HG03469 (cell line): ENCODE measurements around the gene FAM117B.
"Not testable (repeated sequence)": the region's sequence is repeated elsewhere in the genome, so short reads cannot be mapped to it uniquely, and the experiment has no call there.

Experiments used
- ATAC-seq: cut with Tn5 transposase; IDR thresholded peaks from one replicate; pipeline ENCODE4 v1.9.1; 2021; ENCODE audit warnings: mild to moderate bottlenecking, moderate library complexity, moderate number of reproducible peaks; ENCODE audit not compliant: unreplicated experiment

The FAM117B gene

DNA sequence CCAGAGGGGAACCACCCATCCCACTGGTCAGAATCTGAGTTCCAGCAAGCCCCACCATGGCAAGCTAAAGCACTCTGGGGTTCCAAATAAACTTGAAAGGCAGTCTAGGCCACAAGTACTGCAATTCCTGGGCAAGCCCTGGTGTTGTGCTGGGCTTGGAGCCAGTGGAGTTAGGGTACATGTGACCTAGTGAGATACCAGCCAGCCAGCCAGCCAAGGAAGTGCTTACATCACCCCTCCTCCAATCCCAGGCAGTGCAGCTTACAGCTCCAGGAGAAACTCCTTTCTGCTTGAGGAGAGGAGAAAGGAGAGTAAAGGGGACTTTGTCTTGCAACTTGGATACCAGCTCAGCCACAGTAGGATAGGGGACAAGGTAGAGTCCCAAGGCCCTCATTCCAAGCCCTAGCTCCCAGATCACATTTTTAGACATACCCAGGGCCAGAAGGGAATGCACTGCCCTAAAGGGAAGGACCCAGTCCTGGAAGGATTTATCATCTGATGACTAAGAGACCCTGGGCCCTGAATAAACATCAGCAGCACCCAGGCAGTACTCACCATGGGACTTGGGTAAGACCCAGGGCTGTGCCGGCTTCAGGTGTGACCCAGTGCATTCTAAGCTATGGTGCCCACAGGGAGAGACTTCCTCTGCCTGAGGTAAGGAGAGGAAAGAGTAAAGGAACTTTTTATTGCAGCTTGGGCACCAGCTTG, 172.8 kb downstream of the FAM117B start:
- ATAC-seq = not testable (repeated sequence)

DNA sequence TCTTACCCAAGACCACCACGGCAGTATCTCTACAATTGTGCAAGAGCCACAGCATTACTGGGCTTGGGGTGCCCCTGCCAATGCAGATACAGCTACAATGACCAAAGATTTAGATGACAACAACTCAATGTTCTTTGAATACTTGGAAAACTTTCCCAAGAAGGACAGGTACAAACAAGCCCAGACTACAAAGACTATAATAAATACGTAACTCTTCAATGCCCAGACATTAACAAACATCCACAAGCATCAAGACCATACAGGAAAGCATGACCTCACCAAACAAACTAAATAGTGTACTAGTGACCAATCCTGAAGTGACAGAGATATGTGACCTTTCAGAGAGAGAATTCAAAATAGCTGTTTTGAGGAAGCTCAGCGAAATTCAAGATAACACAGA, 174.0 kb downstream of the FAM117B start:
- ATAC-seq = no peak

DNA sequence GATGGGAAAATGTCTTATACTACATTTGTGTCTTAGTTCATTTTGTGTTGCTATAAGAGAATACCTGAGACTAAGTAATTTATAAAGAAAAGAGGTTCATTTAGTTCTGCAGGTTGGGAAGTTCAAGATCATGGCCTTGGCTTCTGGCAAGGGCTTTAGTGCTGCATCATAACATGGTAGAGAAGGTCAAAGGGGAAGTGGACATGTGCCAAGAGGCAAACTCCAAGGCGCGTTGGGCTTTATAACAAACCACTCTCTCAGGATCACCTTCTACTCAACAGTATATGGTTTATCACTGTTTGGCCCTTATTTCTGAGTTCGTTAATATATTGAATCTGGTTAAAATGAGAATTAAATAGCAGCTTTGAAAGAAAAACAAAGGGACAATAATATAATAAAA, 178.6 kb downstream of the FAM117B start:
- no peak for ATAC-seq

DNA sequence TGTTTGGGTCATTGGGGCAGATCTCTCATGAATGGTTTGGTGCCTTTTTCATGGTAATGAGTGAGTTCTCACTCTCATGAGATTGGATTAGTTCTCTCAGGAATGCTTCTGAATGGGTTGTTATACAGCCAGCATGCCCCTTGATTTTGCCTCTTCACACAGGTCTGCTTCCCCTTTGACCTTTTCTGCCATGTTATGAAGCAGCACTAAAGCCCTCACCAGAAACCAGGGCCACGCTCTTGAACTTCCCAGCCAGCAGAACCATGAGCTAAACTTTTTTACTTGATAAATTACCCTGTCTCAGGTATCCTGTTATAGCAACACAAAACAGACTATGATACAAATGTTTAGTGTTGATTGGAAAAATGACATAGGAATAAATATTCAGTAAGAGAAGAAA, 179.5 kb downstream of the FAM117B start:
- no peak for ATAC-seq

DNA sequence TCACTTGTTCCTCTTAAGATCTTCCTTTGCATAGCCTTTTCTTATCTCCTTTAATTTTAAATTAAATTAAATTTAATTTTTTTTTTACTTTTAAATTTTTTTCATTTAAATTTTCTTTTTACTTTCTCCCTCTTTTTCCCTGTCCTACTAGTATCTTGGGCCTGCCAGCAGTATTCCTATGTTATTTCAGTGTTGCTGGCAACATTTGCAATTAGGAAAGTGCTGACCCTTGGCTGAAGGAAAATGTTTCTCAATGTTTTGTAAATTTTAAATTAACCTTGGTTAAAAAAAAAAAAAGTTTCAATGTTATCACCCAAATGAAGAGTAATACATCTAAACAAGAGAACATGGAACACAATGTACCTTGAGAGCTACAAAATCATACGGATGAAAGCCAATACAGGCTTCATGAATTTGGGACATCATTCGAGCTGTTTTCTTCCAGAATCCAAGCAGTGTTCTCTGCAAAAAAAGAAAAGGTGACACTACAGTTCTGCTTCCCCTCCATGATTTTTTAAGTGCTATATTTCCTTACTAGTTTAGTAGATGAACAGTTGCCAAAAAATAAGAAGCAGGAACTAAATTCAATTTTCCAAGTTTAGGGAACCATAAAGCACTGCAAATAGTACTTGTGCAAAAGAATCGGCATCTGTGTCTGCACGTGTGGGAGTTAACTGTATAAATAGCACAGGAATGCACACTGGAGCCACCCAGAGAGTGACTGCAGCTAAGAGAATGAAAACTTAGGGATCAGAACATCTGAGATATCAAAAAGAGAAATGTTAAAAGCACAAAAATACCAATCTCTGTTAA, 181.0 kb downstream of the FAM117B start:
- no peak for ATAC-seq

DNA sequence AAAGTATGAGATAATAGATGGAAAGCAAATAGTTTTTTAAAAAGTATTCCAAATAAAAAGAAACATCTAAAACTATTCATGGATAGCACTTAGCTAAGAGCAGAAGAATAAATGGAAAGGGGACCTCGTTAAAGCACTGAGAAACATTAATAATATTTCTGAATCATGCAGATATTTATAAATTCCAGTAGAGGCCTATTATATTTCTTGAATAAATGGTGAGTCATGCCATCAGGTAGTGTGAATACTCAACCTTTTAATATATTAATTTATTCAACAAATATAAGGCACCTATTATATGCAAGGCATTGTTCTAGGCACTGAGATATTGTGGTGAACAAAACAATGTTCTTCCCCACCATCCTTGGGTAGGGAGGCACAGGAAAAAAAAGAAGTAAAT, 183.0 kb downstream of the FAM117B start:
- no peak for ATAC-seq

- no peak for ATAC-seq
These were observed 183.6 kb downstream of the FAM117B start for GRCh38 chr2:202818321-202818720.
